NCI-H748 (cell line): Measurements from ENCODE around the gene SORCS2.
A peak's percentile ranks its signal among the peaks of the same experiment; 100 is the strongest.

ENCODE experiments used
- DNase-seq: peaks from one replicate; lab custom pipeline; 2025; ENCODE audit not compliant: unreplicated experiment; lab: John Stamatoyannopoulos, UW

Gene SORCS2

DNA sequence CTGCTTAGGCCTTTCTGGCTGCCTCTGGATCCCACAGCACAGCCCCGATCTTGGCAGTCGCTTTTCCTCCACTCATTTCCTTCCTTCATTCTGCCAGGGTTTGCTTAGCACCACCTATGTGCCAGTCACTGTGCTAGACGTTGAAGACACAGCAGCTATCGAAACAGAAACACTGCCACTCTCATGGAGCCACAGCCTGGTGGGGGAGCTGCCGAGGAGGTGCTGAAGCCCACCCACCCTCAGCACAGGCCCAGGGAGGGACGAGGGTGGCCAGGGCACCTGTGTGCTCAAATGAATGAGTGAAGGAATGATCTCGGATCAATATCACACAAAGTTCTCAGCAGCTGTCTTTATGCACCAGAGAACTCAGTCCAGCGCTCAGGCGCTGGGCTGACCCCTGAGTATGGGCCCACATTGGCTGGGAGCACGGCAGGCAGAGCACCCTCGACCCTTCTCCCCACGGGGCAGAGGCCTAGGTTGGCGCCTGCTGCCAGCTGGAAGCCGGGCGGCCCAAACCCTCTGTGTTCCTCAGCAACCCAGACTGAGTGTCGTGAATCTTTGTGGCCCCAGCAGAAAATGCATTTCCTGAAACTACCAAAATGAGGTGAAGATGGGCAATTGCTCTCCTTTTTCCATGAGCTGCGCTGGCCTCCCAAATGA, 108.9 kb downstream of the SORCS2 start:
- no peak for DNase-seq

DNA sequence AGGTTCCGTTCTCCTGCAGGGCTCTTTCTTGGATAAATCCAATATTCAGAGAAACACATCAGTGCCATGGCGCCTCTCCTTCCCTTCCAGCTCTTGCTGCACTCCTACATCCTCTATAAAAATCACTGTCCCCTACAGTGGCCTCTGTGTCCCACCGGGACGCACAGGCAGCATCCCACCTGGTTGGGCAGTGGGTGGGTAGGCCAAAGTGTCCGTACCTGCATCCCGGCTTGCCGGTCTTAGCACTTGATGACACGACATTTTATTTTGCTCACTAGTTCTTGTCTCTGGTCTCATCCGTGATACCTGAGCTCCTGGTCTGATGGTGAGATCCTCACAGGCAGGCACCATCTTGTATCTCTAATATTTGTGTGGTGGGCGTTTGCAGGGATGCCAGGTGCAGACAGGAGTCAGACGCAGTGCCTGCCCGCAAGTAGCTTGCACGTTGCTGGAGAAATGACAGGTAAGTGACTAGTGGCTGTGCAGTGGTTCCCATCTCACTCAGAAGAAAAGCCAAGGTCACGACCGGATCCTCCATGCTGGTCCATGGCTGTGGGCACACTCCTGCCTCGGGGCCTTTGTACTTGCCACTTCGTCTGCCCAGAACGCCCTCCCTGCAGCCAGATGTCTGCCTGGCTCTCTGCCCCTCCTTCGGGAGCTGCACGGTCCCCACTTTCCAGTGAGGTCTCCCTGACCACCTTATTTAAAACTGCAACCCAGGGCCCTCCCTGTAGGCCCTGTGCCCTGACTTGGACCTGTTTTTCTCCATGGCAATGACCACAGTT, 109.7 kb downstream of the SORCS2 start:
- no peak for DNase-seq

DNA sequence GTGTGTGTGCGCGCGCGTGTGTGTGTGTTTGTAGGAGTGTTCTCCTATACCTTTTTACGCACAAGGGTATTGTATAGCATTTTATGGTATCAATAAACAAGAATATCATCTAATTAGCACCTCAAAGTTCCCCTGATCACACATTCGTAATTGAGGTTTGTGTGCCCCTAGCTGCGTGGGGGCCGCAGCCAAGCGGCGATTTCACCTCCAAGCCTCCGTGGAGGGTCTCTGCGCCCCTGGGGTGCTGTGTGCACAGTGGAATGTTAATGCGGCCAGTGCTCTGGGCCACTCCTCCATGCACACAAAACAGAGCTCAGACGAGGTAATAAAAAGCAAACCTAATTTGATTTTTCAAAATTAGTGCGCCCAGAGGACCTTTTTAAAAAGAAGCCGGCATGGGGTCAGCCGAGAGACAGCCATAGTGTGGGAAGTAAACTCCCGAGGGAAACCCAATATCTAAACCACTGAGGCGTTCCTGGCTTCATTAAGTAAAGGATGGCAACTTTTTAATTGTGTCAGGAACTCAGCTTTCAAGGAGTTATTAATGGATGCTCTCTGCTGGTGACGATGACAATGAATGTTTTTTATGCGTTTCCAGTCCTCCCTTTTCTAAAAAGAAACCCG, 110.6 kb downstream of the SORCS2 start:
- no peak for DNase-seq

DNA sequence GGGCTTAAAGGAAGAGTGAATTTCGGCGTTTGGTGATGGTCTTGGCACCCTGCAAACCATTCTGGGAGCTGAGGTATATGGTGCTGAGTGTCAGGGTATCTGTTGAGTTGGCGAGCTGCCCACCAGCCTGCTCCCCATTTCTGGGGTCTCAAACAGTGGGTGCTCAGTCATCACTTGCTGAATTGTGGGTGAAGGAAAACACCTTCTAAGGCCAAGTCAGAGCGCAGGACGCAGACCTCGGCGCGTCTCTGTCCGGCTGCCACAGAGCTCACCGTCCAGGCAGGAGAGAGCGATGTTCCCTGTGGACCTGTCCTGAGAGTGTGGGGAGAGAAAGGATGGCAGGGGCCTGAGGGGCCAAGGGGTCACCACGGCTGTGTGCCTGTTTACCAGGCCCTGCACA, 111.2 kb downstream of the SORCS2 start:
- no peak for DNase-seq

DNA sequence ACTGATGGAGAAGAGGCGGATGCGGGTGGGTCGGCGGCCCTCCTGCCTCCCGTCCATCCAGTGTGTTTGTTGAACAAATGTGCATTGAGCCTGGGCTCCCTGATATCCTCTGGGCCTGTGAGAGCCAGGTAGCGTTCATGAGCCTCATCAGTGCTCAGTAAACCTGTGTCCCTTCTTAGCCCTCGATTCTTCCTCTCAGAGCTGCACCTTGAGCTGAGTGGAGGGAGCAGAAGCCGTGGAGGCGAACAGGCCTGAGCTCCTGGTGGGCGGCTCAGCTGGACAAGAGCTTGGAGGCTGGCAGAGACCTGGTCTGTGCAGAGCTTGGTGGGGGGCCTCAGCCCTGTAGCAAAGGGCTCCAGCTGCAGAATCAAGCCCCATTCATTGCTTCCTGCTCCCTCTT, 112.1 kb downstream of the SORCS2 start:
- DNase-seq = no peak

DNA sequence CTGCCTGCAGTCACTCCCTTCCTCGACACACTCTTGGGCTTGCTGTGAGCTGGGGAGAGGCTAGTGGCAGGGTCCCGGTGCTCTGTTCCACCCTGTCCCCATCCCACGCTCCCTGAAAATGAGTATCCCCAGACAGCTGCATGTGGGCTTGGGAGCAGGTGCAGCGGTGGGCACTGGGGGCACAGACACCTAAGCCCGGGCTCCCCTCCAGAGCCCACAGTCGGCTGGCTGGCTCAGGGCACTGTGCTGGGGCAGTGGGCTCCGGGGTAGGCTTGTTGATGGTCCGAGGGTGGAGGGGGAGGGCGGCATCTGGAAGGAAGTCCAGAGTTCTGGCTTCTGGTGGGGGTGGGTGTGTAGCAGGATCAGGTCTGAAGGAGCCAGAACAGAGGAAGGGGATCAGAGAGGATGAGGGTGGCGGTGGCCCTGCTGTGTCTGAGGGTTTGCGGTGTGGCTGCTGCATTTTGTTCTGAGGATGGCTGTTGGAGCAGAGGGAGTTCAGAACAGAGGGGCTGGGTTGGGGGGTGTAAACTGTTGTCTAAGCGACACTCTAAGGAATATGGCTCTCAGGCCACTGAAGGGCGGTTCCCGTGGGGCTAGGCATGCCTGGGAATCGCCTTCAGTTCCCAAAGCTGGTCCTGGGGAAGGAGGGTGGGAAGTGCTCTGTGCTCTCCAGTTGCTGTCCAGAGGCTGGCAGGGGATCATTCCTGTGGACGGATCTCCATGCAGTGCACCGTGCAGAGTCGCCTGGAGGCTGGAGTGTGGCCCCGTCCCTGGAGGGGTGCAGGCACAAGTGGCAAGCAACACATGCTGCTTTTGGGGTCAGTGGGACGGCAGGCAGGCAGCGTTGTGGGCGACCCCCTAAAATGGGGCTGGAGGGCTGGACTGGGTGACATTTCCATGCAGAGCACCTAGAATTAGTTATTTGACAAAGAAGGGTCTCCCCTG, 114.0 kb downstream of the SORCS2 start:
- DNase-seq = no peak

DNA sequence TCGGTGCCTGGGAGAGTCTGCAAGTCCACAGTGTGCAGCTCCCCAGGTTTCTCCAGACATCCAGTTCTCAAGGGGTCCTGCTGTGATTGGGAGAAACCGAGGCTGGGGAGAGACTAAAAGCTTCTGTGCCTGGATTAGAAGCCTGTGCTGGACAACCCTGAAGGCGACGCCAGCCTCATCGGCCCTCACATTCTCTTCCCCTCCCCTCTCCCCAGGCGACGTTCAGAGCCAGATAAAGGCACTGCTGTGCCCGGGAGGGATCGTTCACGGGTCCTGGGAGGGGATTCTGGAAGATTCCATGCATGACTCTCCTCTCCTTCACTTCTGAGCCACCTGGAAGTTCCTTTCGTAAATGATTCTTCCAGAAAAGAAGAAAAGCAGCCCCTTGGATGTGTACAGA, 114.6 kb downstream of the SORCS2 start:
- no peak for DNase-seq

DNA sequence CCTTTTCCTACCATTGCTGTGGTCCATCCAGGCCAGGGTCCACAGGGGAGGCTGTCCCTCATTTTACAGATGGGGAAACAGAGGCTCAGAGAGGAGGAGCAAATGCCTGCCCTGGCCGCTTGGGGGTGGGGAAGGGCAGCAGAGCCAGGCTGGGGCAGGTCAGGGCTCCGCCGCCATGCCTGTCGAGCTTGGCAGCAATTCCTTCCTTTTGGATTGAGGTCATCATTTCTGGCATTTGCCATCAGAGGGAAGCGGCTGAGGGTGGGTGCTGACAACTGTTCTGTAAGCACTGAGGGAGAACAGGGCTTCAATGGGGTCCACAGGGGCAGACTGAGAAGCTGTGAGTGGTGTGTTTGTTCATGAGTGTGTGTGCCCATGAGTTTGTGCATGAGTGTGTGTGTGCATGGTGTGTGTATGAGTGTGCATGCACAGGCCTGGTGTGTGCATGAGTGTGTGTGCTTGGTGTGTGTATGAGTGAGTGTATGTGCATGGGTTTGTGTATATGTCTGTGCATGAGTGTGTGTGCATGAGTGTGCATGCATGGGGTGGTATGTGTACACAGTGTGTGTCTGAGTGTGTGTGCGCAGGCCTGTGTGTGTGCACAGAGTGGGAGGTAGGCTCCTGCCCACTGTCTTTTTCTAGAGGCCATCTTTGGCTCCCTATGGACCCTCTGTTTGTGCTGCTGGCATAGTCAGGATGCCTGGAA, 115.2 kb downstream of the SORCS2 start:
- DNase-seq = no peak

DNA sequence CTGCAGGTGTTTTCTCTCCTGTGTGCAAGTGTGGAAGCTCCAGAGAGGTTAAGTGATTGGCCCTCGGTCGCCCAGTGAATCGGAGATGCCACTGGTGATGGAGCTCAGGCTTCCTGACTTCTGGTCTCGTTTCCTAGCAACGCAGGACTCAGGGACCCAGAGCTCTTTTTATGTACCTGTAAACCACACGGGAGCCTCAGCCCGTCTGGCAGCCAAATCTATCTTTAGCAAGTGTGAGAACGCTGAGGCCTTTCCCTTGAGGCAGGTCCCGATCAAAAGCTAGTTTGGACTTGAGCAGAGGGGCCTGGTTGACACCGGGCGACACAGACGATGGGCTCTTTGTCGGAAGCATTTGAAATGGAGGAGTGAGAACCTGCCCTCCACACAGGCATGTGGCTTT, 116.8 kb downstream of the SORCS2 start:
- DNase-seq = peak; percentile 5

DNA sequence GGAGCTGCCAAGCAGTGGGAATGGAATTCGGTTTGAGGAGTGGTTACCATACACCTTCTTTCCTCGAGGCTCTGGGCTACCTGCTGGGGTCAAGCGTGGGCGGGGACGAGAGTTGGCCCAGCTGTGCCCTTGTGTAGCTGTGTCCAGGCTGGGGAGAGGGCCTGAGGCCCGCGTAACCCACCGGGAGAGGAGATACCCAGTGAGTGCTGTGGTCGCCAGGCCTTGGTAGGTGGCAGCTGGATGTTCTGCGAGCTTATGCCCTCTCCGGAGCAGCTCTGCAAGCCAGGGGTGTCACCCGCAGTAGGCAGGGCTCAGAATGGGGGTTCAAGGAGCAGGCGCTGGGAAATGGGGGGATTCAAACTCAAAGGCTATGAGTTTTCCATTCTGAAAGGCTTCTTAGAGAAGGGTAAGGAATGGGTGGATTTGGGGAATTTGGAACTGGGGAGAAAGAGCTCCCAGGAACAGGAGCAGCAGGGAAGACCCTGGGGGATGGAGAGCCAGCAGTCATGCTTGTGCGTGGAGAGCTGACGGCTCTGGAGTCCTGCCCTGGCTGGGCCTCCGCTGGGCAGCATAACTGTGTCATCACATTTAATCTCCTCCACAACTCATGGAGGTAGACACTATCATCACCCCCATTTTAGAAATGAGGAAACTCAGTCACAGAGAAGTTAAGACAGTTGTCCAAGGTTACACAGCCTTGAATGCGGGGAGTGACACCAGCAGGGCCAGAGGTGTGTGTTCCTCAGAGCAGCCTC, 117.5 kb downstream of the SORCS2 start:
- no peak for DNase-seq

DNA sequence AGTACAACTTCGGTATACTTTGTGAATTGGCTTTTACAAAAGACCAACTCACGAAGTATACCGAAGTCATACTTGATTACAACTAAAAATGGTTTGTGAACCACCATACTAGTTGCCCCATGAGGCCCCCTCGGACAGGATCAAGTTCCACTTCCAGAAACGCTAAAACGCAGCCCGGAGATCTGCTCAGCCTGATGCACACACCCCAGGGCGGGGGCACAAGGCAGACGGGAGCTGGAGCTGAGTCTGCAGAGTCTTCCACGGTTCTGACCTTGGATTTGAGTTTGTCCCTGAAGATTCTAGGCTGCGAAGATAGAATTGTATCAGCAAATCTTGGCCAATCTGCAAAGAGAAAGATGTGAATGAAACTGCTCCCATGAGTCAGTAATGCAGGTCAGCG, 118.1 kb downstream of the SORCS2 start:
- DNase-seq = no peak

DNA sequence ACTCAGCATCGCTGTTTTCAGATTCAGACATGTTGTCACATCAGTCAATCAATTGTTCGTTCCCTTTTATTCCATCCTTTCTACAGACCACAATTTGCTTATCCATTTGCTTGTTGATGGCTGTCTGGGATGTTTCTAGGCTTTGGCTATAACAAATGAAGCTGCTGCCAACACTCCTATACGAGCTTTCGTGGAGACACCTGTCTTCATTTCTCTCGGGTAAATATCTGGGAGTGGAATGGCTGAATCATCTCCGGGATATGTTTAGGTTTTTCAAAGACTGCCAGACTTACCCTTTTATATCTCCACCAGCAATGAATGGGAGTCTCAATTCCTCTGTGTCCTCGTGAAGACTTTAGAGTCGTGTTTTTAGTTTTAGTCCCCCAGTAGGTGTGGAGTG, 118.9 kb downstream of the SORCS2 start:
- DNase-seq = no peak

DNA sequence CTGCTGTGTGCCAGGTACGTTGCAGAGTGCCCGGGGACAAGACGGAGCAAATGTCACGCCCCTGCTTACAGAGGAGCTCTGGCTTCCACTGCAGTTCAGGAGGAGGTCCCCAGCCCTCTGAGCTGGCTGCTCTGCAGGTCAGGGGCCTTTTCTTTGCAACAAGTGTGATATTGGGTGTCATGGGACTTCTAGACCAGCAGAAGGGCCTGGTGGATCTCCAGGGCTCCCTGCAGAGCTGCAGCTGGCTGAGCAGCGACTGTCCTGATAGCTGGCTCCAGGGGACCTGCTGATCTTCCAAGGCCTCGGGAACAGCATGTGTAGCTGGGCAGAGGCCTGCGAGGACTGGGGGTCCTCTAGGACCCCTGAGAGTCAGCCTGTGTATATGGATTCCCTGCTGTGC, 120.4 kb downstream of the SORCS2 start:
- no peak for DNase-seq

DNA sequence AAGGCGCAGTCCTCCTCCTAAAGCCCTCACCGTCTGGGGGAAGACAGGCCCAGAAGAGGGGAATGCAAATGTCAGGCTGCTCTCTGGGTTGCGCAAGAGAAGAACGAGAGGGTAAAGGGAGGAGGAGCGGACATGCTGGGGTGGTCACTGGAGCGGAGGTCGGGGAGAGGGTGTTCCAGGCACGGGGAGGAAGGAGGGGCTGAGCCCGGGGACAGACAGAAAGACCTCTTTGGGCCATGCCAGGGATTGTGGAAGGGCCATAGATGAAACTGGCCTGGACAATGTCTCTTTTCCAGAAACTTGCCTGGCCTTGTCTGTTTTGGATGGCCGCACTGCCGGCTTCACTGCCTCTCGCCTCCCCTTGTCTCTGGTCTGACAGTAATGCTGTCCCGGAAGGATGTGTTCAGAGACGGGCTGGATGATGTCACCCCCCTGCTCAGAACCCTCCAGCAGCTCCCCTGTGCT, 121.0 kb downstream of the SORCS2 start:
- DNase-seq = no peak

DNA sequence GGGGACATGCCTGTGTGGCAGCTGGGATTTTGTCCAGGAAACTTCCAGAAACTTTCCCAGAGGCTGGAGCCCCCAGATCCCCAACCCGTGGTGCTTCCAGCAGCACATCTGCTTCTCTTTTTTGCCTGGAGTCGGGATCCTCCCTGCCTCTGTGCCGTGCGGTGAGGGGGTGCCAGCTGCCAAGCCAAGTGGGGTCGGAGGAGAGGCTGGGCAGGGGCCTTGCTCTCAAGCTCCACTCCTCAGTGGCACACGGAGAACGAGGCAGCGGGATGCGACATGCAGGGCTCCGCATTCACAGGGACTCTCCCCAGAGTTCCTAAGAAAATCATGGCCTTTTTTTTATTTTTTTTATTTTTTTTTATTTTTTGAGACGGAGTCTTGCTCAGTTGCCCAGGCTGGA, 121.7 kb downstream of the SORCS2 start:
- no peak for DNase-seq

DNA sequence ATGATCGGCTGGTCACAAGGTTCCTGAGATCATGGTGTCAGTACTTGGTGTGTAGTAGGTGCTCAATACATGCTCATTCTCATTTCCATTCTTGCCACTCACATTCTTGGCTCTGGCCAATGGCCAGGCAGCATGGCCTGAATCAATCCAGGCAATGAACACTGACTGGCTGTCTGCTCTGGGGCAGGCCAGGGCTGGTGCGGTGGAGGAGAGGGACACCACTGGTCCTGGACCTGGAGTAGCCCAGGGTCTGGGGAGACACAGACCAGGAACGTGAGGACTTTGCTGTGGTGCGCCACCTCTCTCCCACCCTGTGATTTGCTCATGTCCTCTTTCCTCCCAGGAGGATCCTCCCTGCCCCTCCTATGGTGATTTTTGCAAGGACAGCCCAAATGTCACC, 122.9 kb downstream of the SORCS2 start:
- no peak for DNase-seq

DNA sequence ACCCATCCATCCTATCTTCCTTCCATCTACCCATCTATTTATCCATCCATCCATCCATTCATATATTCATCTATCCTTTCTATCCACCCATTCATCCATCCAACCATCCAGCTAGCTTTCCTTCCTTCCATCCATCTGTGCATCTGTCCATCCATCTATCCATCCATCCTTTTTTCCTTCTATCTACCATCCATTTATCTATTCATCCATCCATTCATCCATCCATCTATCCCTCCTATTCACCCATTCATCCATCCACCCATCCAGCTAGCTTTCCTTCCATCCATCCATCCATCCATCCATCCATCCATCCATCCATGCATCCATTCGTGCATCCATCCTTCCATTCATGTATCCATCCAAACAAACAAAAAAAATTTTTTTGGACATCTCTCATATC, 123.6 kb downstream of the SORCS2 start:
- DNase-seq = no peak

DNA sequence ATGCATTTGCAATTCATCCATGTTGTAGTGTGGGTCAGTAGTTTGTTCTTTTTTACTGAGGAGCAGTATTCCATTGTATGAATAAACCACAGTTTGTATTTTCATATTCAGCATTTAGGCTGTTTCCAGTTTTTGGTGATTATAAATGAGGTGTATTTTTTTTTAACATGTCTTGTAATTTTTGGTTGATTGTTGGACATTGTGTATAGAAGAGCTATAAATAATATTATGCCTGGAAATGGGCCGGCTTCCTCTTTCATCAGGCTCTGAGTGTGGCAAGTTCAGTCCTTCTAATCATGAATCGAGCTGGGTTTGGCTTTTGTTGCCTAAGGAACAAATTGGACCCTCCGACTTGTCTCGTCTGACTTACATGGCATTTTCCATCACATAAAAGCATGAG, 126.7 kb downstream of the SORCS2 start:
- DNase-seq = no peak

DNA sequence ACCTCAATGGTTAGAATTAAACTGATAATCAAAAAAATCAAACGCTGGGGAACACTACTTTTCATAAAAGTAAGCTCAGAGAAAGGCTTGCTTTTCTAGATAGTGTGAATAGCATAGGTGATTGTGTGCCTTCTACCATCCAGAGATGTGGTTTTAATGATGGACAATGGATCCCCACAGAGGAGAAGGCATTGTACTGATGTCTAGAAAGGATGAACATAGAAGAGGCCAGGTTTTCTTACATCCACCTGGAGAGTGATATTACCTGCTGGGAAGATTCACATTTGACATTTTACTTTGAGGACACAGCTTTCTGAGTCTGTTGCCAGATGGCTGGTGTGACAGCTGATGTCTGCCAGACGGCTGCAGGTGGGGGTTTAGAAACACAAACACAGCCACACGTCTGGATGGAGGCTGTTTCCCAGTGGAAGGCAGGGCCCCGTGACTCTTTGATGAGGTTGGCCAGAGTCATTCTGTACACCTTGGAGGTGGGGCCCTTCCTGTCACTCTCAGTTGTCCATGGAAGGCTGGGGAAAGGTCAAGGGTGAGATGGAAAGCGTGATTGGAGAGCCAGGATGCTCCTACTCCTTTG, 128.0 kb downstream of the SORCS2 start:
- DNase-seq = peak; percentile 81
